HG03039 (cell line): ENCODE results near the gene CHI3L1.

ENCODE experiments used
- ATAC-seq: cut with Tn5 transposase; IDR thresholded peaks from one replicate; pipeline ENCODE4 v1.9.1; 2021; ENCODE audit warnings: mild to moderate bottlenecking, moderate library complexity; ENCODE audit not compliant: unreplicated experiment

Gene CHI3L1

GRCh38 chr1:203182387-203182953, 4.0 kb downstream of the CHI3L1 start:
- no peak for ATAC-seq

GRCh38 chr1:203181586-203182386, 4.7 kb downstream of the CHI3L1 start:
- no peak for ATAC-seq

- ATAC-seq, result no peak
These were observed 5.7 kb downstream of the CHI3L1 start for GRCh38 chr1:203180611-203181330.

- no peak for ATAC-seq
These were observed 6.9 kb downstream of the CHI3L1 start for GRCh38 chr1:203179667-203180005.

- ATAC-seq, result no peak
These were observed 7.5 kb downstream of the CHI3L1 start for GRCh38 chr1:203178821-203179666.

GRCh38 chr1:203178083-203178482, 8.4 kb downstream of the CHI3L1 start:
- ATAC-seq, result no peak

GRCh38 chr1:203177470-203178039, 8.9 kb downstream of the CHI3L1 start:
- ATAC-seq, result no peak

GRCh38 chr1:203177036-203177405, 9.5 kb downstream of the CHI3L1 start:
- no peak for ATAC-seq

GRCh38 chr1:203176273-203177035, 10.1 kb downstream of the CHI3L1 start:
- no peak for ATAC-seq

GRCh38 chr1:203175827-203176241, 10.7 kb downstream of the CHI3L1 start:
- no peak for ATAC-seq

- no peak for ATAC-seq
These were observed 11.2 kb downstream of the CHI3L1 start, which contains the start of gene MYBPH for GRCh38 chr1:203175237-203175826. Gene MYBPH (minus strand): TSS chr1:203175826. CDS start chr1:203175755, 71 bp downstream.

GRCh38 chr1:203174324-203174985, 12.0 kb downstream of the CHI3L1 start:
- ATAC-seq, result no peak

- ATAC-seq, result no peak
These were observed 12.9 kb downstream of the CHI3L1 start for GRCh38 chr1:203173566-203173965.

- no peak for ATAC-seq
These were observed 13.4 kb downstream of the CHI3L1 start for GRCh38 chr1:203173011-203173555.

GRCh38 chr1:203172184-203173010, 14.1 kb downstream of the CHI3L1 start:
- ATAC-seq, result no peak

- no peak for ATAC-seq
These were observed 14.9 kb downstream of the CHI3L1 start for GRCh38 chr1:203171341-203172183.
